A549 (cell line): ENCODE data around the gene KMT2C.

Source experiments
- CTCF ChIP-seq: fragments of >200 bp; sonication (Bioruptor Twin); formaldehyde crosslinking; IDR thresholded peaks from 3 replicates; pipeline ENCODE4 v1.5.1; 2016
- POLR2A ChIP-seq: IDR thresholded peaks from 2 replicates; pipeline ENCODE4 v1.6.1; 2012; ENCODE audit warnings: mild to moderate bottlenecking, low read length
- ZNF302 ChIP-seq: fragments of 250-450 bp; sonication (Bioruptor Pico); IDR thresholded peaks from 2 replicates; pipeline ENCODE4 v1.9.0; 2021; ENCODE audit warnings: inconsistent platforms, mild to moderate bottlenecking, moderate library complexity

- TF ChIP-seq ZNF302 (CRISPR knock-in tag), result no peak
- TF ChIP-seq CTCF, result no peak
- TF ChIP-seq POLR2A, result no peak
These were observed 250.2 kb downstream of the KMT2C start for GRCh38 chr7:152185558-152185957.
